ENCODE data around the gene SLC10A7.

DNA sequence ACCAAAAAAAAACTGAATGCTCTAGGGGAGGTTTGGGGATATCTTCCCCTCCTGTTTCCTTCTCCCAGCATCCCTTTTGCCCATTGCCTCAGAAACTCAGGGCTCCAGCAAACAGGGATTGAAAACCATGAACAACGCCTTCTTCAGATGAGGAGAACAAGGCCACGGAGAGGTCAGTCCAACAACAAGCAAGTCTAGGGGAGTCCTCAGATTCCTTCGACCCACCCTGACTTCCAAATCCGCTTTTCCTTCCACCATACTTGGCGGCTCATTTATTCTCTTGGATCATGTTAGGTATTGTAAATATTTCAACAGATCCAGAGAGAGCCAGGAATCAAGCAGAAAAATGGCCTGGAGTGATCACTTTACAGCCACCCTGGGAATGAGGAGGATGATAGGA, 285.5 kb downstream of the SLC10A7 start:
- TF ChIP-seq CTCF (IDR thresholded peaks at IDR 0.05) = no peak
- no peak for TF ChIP-seq POLR2A (IDR thresholded peaks at IDR 0.05)

Data from adrenal gland (tissue), 5 donors.